Fibroblast of lung (primary cell): Measurements from ENCODE around the gene PRR7. TPM values are rescaled to one million over a fixed set of nuclear protein-coding genes. Genes with fewer than 3 reads are reported as not detected.

ENCODE experiments used
- DNase-seq, 2 donors: peaks; one replicate each; pipeline versions ENCODE4 v3.0.0 to v3.0.0-alpha.2; 2010; ENCODE audit warnings: low read depth in 2 of 2
- H2AFZ ChIP-seq: 2 replicates; pipeline ENCODE4 v1.5.1; 2012; ENCODE audit warnings: low read length, control low read depth, inconsistent platforms
- H3K27ac ChIP-seq: 2 replicates; pipeline ENCODE4 v1.5.1; 2011; ENCODE audit warnings: low read length, control low read depth; ENCODE audit not compliant: insufficient read depth
- H3K27me3 ChIP-seq: 2 replicates; pipeline ENCODE4 v1.5.1; 2011; ENCODE audit warnings: mild to moderate bottlenecking, low read length; ENCODE audit not compliant: control insufficient read depth, insufficient read depth
- H3K36me3 ChIP-seq: 2 replicates; pipeline ENCODE4 v1.5.1; 2011; ENCODE audit warnings: low read length; ENCODE audit not compliant: control insufficient read depth, insufficient read depth
- H3K4me1 ChIP-seq: 2 replicates; pipeline ENCODE4 v1.5.1; 2011; ENCODE audit warnings: low read length; ENCODE audit not compliant: control insufficient read depth, insufficient read depth; ENCODE audit errors: extremely low read depth
- H3K4me2 ChIP-seq: 2 replicates; pipeline ENCODE4 v1.5.1; 2011; ENCODE audit warnings: low read length, control low read depth; ENCODE audit not compliant: insufficient read depth; ENCODE audit errors: extremely low read depth
- H3K4me3 ChIP-seq, 4 experiments: fragments of 200-600 bp in 1 of 4; sonication (generic) in 1 of 4; replicated peaks in 1 of 4; 2 replicates each; pipeline ENCODE4 v1.5.1; 2011 to 2016; ENCODE audit warnings: low read length in 4 of 4, low read depth in 3 of 4, mild to moderate bottlenecking in 3 of 4, control low read depth in 2 of 4, inconsistent platforms in 1 of 4, mixed read lengths in 1 of 4; ENCODE audit not compliant: insufficient read depth in 1 of 4; ENCODE audit errors: control extremely low read depth in 1 of 4
- H3K79me2 ChIP-seq: 2 replicates; pipeline ENCODE4 v1.5.1; 2012; ENCODE audit warnings: mild to moderate bottlenecking, low read length, inconsistent platforms; ENCODE audit not compliant: control insufficient read depth, insufficient read depth
- H3K9ac ChIP-seq: 2 replicates; pipeline ENCODE4 v1.5.1; 2011; ENCODE audit warnings: mild to moderate bottlenecking, low read length, control low read depth; ENCODE audit not compliant: insufficient read depth
- H3K9me3 ChIP-seq: 2 replicates; pipeline ENCODE4 v1.5.1; 2012; ENCODE audit warnings: low read depth, low read length; ENCODE audit not compliant: control insufficient read depth, insufficient read depth
- H4K20me1 ChIP-seq: 2 replicates; pipeline ENCODE4 v1.5.1; 2011; ENCODE audit warnings: low read length; ENCODE audit not compliant: control insufficient read depth, insufficient read depth; ENCODE audit errors: extremely low read depth
- CTCF ChIP-seq, 2 donors: IDR thresholded peaks in 1 of 2; conservative IDR thresholded peaks in 1 of 2; 1 replicate in 1 of 2; 2 replicates in 1 of 2; pipeline ENCODE4 v1.5.1; 2011 to 2012; ENCODE audit warnings: low read length in 2 of 2, control low read depth in 1 of 2, inconsistent platforms in 1 of 2, low read depth in 1 of 2, mild to moderate bottlenecking in 1 of 2
- EZH2 ChIP-seq: IDR thresholded peaks from 2 replicates; pipeline ENCODE4 v1.5.1; 2012; ENCODE audit warnings: low read length, control low read depth, mild to moderate bottlenecking; ENCODE audit errors: missing control alignments
- polyA plus RNA-seq, 2 donors: library from polyadenylated mRNA; depleted of rRNA in 1 of 2; stranded (reverse) in 1 of 2; unstranded in 1 of 2; fragments of >200 nt; gene quantifications; 2 replicates each; pipeline ENCODE4 v1.2.1, GENCODE V29; 2011 to 2012; ENCODE audit warnings: missing spikeins in 1 of 2
- total RNA-seq: library from RNA; depleted of rRNA; stranded (reverse); fragments of >200 nt; gene quantifications from 2 replicates; pipeline ENCODE4 v1.2.1, GENCODE V29; 2014

The PRR7 gene
- total and polyA plus RNA-seq, 2 donors (not counting 1 experiment from before 2014, with no cell fraction given) = 1.6 to 2.3 TPM

GRCh38 chr5:177437623-177438022 is 9.0 kb upstream of the PRR7 start:
- H3K4me2 ChIP-seq = no peak overlapping the region
- no peak overlapping the region for H3K27ac ChIP-seq
- H4K20me1 ChIP-seq = no peaks in the 10 kb centered on the region
- H3K79me2 ChIP-seq = no peaks in the 10 kb centered on the region
- H3K4me1 ChIP-seq = no peaks in the 10 kb centered on the region
- no peak for DNase-seq
- no peak overlapping the region for H3K4me3 ChIP-seq
- TF ChIP-seq CTCF (conservative IDR thresholded peaks at IDR 0.05 in 1 of 2, IDR thresholded peaks at IDR 0.05 in 1 of 2; ENCODE audit: low read depth in 1 of 2, low read length in 2 of 2) = no peak
- no peak for TF ChIP-seq EZH2
- H3K36me3 ChIP-seq = peaks cover 22% of the 10 kb centered on the region
- no peaks in the 10 kb centered on the region for H3K9me3 ChIP-seq
- no peaks in the 10 kb centered on the region for H3K27me3 ChIP-seq
- no peak overlapping the region for H3K9ac ChIP-seq
- H2AFZ ChIP-seq = no peak overlapping the region

GRCh38 chr5:177438468-177438867 is 8.1 kb upstream of the PRR7 start:
- no peak for TF ChIP-seq EZH2
- no peak for TF ChIP-seq CTCF (conservative IDR thresholded peaks at IDR 0.05 in 1 of 2, IDR thresholded peaks at IDR 0.05 in 1 of 2; ENCODE audit: low read depth in 1 of 2, low read length in 2 of 2)
- Histone ChIP-seq H3K36me3 (peaks cover 14% of the 10 kb centered on the region), H3K4me3 (no peak overlapping the region), H2AFZ (no peak overlapping the region), H3K27me3 (no peaks in the 10 kb centered on the region), H3K9me3 (no peaks in the 10 kb centered on the region), H3K9ac (no peak overlapping the region), H3K4me1 (no peaks in the 10 kb centered on the region), H3K4me2 (no peak overlapping the region), H4K20me1 (no peaks in the 10 kb centered on the region), H3K79me2 (no peaks in the 10 kb centered on the region), H3K27ac (no peak overlapping the region)
- no peak for DNase-seq

GRCh38 chr5:177439518-177440053 is 7.0 kb upstream of the PRR7 start:
- Histone ChIP-seq H3K9me3 (no peaks in the 10 kb centered on the region), H4K20me1 (no peaks in the 10 kb centered on the region), H3K4me2 (no peak overlapping the region), H3K4me3 (no peak overlapping the region), H3K4me1 (no peaks in the 10 kb centered on the region), H3K79me2 (no peaks in the 10 kb centered on the region), H3K27ac (no peak overlapping the region), H3K9ac (no peak overlapping the region), H2AFZ (no peak overlapping the region), H3K27me3 (no peaks in the 10 kb centered on the region), H3K36me3 (peaks cover 8% of the 10 kb centered on the region)
- TF ChIP-seq EZH2 (no peak), CTCF (conservative IDR thresholded peaks at IDR 0.05 in 1 of 2, IDR thresholded peaks at IDR 0.05 in 1 of 2; ENCODE audit: low read depth in 1 of 2, low read length in 2 of 2) (no peak)
- DNase-seq = no peak
